GM19324 (cell line): ENCODE data around the gene LMF2.

Experiments
- ATAC-seq: cut with Tn5 transposase; IDR thresholded peaks from one replicate; pipeline ENCODE4 v1.9.1; 2021; ENCODE audit warnings: mild to moderate bottlenecking, moderate library complexity; ENCODE audit not compliant: unreplicated experiment, low FRiP score

Gene LMF2

DNA sequence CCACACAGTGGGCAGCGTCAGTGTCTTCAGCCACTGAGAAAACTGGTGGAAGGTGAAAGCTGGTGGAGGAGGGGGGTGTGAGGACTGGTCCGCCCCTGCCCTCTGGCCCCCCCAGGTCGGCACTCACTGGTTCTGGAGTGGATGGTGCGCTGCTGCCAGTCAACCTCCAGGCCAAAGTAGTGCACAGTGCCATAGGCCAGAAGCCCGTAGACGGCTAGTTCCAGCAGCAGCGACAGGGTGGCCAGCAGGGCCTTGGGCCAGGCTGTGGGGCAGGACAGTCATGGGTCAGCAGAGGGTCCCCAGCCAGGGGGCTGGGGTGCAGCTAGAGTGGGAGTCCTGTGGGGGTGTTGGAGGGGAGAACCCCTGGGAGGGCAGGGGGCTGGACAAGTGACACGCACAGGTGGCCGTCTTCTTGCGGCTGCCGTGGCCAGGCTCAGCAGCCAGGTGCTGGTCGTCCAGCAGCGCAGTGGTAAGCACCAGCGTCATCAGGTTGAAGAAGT, 2.2 kb downstream of the LMF2 start:
- ATAC-seq: no peak

DNA sequence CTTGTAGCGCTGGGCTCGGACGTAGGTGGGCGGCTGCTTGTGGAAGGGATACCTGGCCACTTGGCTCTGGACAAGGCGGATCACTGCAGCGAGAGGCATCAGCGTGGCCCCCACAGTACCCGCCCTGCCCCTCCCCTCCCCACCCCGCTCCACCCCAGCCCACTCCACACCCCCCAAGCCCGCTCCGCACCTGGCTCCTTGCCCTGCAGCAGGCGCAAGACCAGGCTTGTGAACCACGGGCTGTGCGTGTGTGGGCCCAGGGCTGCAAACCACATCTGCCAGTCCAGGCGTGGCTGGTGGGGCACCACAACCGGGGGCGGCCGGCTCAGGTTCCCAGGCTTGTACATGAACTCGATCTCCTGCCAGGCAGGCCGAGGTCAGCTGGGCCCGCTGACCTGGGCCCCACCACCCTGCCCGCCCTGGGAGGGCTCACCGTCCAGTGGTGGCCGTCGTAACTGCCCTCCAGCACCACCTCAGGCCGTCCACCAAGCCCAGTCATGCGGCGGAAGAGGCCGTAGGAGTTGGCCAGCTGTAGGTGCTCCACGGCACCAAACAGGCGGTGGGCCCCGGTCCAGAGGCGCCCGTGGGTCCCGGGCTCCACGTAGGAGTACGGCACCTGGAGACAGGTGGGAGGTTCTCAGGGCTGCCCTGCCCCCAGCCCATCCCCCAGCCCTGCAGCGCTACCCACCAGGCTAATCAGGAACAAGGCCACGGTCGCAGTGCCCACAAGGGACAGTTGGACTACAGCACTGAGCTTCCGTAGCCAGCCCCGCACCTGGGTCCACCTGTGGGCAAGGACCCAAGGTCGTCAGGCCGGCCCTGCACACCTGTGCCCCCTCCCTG, 2.9 kb downstream of the LMF2 start:
- ATAC-seq: no peak

DNA sequence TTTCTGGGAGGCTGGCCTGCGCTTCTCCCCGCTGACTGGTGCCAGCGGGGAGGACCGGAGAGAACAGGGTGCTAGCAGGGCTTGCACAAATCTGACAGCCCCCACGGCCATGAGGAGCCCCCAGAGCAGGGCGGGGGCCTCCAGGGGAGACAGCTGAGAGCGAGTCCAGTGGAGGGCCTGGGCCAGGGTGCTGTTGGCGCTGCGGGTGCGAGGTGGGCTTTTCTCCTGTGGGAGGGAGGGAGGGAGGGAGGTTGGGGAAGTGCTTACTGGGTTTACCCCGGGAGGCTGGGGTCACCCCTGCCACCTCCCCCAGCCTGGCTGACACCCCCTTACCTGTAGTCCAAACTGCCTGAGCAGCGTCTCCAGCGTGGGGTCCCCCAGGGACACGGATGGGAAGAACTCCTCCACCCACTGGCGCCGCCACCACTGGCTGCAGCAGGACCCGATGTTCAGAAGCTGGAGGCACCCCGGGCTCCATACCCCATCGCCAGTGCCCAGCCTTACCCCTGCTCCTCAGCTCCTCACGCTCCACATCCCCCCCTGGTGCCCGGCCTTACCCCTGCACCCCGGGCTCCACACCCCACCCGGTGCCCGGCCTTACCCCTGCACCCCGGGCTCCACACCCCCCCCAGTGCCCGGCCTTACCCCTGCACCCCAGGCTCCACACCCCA, 3.9 kb downstream of the LMF2 start:
- no peak for ATAC-seq

DNA sequence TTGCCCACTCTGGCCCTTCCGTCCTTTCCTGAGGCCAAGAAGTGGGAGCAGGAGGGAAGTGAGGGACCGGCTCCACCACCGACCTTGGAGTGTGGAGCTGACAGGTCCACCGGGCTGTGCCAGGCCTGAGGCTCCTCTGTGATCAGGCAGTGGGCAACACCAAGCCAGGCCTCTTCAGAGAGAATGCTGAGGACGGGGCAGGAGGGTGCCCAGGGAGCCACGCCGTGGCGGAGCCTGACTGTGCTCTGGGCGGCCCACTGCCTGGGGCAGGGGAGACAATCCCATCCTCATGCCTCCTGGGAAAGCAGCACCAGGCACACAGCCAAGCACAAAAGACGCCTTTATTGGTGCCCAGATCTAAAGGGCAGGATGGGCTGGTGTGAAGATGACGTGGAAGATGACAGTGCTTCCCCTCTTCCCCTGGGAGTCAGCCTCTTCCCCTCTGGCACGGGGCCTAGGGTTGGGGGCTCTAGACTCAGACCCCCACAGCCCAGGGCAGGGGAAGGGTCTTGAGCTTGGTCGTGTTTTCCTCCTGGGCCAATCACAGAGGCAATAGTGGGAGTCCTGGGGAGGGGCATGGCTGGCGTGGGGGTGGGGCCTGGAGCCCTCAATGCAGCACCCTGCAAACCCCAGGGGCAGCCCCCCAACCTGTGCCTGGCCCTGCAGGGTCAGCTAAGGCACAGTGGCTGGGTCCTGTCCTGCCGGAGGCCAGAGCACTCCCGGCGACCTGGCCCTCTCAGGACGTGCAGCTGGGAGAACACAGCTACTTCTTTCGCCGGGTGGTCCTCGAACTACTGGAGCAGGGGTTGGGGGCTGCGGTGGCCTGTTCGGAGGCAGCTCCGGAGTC, 4.7 kb downstream of the LMF2 start:
- ATAC-seq: no peak

DNA sequence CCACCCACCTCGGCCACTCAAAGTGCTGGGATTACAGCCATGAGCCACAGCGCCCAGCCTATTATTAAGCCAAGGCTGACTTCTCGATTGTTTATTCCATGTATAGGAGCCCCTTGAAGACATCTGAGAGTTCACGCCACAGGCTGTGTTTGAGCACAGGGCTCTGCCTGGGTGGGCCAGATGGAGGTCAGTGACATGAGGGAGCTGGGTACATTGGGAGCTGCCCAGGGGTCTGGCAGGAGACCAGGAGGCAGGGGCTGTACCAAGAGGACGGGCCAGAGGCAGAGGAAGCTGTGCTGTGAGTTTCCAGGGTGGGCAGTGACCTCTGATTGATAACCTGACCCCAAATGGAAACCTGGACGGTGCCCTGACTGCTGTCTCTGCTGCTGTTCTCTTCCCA, 5.4 kb downstream of the LMF2 start:
- no peak for ATAC-seq

DNA sequence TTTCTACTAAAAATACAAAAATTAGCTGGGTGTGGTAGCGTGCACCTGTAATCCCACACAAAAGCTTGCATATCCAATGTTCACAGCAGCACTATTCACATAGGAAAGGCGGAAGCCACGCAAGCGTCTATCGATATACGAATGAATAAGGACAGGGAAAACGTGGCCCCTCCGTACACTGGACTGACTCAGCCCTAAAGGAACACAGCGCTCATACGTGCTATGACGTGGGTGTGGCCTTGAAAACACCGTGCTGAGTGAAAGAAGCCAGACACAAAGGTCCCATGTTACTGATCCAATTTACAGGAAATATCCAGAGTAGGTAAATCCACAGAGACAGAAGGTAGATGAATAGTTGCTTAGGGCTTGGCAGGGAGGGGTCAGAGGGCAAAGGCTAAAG, 7.0 kb downstream of the LMF2 start:
- no peak for ATAC-seq

DNA sequence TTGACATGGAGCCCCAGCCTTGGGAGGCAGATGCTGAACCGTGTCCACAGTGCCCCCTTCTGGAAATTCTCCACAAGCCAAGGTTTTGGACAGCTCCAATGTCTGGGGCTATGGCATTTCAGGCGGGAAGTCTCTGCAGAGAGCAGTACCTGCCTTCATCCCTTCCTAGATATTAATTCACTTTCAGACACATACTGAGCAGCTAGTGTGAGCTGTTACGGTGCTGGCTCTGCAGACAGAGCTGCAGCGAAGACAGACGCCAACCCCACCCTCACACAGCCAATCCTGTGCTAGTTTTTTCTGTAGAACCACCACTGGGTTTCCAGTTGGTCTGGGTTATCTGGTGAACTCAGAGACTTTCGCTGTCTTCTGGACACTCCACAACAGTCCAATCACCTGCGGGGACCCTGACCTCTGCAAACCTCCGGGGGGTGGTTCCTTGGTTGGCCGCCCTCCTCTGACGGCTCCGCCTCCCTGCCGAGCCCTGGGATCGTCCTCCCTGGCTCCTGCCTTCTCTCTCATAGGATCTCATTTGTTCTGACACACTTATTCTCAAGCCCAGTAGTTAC, 9.1 kb downstream of the LMF2 start:
- no peak for ATAC-seq

DNA sequence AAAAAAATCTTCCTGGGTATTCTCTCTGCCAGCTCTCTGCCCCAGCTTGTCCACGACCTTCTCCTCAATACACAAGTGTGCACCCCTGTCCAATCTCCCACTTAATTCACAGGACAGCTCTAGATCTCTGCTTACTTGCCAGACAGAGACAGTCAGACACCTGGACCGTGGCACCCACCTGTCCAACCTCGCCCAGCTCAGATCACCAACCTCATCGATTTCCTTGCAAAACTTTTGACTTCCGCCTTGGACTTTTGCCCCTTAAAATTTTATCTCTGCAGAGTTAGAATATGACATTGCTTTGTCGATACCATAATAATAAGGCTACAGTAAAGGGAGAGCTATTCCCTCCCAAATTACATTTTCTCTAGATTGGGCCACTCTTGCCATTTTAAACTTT, 10.4 kb downstream of the LMF2 start:
- ATAC-seq: no peak

DNA sequence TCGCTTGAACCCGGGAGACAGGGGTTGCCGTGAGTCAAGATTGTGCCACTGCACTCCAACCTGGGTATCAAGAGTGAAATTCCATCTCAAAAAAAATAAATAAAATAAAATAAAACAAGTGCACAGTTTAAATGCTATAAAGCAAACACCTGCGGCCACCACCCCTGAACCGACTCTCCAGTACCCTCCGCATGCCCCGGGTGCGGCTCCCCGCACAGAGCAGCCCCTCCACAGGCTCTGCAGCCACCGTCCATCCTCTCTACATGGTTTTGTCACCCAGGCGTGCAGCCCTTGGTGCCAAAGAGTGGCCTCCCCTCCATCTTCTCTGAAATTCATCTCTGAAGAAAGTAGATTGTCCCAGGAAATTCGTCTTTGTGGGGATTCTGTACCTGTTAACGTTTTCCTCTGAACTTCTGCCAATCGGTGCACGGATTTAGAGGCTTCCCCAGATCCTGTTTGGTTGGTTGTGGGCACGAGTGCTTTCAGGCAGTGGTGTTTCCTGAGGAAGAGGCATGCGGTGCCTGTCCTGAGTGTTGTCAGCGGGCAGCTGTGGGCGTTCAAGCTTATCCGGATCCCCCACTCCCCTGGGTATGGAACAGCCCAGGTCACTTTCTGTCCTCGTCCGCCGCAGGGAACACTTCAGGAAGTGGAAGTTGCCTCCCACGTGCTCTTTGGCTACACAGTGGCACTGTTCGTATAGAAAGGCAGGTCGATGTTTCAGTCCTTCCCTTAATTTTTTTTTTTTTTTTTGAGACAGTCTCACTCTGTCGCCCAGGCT, 16.8 kb downstream of the LMF2 start:
- no peak for ATAC-seq

DNA sequence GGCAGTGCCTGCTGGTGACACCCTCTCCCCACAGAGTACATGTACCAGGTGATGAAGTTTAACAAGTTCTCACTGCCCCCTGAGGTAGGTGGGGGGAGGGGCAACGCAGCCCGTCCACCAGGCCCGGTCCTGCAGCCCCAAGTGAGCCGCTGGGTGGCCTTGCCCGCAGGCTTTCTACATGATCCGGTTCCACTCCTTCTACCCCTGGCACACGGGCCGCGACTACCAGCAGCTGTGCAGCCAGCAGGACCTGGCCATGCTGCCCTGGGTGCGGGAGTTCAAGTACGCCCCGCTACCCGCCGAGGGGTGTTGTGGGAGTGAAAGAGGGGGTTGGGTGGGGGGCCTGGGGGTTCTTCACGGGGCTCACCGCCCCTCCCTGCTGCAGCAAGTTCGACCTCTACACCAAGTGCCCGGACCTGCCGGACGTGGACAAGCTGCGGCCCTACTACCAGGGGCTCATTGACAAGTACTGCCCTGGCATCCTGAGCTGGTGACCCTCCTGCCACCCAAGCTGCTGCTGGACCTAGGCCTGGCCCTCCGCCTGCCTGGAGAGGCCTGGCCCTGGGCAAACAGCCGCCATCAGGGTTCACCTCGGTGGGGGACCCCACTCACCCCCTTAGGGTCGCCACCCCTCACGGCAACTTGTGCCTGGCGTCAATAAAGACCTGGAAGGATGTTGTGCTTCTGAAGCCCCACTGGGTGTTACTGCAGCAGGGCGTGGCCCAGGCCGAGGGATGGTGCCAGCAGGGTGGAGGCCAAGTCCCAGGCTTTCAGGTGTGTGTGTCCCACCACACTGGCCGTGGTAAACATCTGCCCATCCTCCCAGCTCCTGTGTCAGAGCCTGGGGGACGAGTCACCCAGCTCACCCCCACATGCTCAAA, 17.9 kb downstream of the LMF2 start:
- no peak for ATAC-seq

DNA sequence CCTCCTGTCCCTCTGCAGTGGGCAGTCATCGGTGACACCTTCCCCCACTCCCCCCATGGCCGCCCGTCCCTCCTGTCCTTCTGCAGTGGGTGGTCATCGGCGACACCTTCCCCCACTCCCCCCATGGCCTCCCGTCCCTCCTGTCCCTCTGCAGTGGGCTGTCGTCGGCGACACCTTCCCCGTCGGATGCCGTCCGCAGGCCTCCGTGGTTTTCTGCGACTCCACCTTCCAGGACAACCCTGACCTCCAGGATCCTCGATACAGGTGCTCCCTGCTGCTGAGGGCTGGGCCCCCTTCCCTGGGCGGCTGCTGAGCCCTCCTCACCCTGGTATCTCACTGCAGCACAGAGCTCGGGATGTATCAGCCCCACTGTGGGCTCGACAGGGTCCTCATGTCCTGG, 18.6 kb downstream of the LMF2 start:
- ATAC-seq: no peak

DNA sequence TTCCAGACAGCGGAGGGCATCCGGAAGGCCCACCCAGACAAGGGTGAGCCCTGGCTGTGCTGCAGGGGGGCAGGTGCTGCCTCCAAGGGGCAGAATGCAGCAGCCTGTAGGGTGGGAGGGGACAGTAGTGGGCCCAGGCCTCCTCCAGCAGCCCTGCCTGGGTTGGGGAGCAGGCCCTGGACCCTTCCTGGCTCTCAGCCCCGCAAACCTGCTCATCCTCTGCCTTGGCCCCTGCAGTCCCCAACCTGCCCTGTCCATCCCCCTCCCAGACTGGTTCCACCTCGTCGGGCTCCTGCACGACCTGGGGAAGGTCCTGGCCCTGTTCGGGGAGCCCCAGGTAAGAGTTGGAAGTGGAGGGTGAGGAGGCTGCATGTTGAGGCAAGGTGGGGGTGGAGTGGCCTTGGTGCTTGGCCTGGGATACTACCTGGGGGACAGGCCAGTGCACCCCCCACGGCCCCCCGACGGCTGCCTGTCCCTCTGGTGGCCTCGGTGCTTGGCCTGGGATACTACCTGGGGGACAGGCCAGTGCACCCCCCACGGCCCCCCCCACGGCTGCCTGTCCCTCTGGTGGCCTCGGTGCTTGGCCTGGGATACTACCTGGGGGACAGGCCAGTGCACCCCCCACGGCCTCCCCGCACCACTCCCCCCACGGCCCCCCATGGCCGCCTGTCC, 19.4 kb downstream of the LMF2 start:
- no peak for ATAC-seq

DNA sequence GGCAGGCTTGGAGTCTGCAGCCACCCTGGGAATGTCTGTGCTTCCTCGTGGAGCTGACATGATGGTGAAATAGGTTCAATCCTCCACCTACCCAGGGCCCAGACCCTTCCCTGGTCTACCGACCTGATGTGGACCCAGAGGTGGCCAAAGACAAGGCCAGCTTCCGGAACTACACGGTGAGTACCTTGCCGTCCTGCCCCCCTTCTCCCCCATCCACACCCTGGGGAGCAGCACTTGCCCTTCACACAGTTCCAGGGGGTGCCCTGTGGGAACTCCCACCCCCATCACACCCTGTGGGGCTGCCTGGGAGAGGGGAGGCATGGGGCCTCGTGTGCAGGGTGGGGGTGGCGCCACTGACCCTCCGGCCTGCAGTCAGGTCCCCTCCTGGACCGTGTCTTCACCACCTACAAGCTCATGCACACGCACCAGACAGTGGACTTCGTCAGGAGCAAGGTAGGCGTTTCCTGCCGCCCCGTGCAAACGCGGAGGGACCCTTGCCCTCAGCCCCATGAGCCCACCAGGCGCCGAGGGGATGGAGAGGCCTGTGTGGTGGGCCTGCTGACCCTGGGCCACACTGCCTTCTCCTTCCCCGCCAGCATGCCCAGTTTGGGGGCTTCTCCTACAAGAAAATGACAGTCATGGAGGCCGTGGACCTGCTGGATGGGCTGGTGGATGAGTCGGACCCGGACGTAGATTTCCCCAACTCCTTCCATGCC, 20.1 kb downstream of the LMF2 start:
- ATAC-seq: no peak

DNA sequence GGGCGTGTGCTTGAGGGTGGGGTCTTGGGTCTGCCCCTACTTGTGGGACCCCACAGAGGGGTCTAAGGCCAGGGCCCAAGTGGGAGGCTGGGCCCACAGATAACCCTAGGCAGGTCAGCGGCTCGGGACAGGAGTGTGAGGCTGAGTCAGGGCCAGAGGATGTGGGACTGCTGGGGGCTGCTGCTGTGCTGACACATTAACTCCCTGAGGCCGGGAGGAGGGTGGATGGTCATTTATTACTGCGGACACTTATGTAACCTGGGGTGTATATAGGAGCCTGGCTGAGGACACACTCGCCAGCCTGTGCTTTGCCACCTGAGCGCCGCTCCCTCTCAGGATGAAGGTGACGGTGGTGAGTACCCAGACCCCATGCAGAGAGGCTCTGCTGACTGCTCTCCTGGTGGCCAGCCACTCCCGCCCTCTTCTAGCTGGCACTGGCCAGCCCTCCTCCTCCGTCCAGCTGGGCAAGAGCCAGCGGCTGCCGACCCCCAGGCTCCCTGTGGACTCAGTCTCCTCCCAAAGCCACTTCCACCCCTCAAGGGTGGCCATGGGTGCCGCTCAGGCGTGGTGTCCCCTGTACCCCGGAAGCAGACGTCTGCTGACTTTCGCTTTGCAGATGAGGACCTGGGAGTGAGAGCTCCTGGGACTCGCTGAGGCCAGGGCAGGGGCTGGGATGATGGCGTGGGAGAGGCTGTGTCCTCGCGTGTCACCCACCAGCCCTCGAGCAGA, 20.8 kb downstream of the LMF2 start, which contains the start of gene MIOX:
Gene MIOX, plus strand, starts transcription at position 299 of the 729 bp plus-strand sequence. Its CDS starts 39 bp downstream, at position 338.
- no peak for ATAC-seq

DNA sequence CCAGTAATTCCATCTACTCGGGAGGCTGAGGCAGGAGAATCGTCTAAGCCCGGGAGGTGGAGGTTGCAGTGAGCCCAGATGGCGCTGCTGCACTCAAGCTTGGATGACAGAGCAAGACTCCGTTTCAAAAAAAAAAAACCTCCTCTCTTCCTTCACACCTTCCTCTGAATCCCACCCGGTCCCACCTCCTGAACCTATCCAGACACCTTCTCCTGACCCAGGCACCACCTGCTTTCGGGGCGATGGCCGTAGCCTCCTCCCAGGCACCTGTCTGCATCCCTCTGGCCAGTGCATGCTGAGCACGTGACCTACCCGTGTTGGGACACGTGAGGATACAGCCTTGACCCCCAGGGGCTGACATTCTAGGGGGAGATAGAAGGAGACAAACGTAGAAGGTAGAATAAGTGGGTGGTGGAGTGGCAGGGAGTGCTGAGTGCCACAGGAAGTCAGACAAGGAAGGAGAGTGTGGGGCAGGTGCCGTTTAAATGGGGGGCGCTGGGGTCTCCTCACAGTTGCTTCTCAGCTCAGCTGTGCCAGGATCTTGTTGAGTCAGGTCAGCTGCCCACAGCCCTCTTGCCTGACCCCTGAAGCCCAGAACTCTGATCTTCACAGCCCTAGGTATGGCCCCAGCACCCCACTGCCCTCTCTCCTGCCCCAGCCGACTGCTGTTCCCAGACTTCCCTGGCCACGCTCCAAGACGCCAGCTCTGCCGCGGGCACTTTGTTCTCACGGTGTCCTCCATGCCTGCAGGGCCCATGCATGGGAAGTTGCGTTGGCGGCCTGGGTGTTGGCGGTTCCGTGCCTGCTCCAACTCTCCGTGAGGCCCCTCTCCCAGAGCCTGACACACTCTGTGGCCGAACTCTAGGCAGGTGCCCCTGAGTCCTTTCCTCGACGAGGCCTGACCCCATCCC, 22.0 kb downstream of the LMF2 start:
- no peak for ATAC-seq
